GM19025 (cell line): ENCODE data around the gene RUFY4.
"Not testable (repeated sequence)": the region's sequence is repeated elsewhere in the genome, so short reads cannot be mapped to it uniquely, and the experiment has no call there.

Experiments
- ATAC-seq: cut with Tn5 transposase; IDR thresholded peaks from one replicate; pipeline ENCODE4 v1.9.1; 2021; ENCODE audit warnings: mild to moderate bottlenecking, low read depth, moderate library complexity; ENCODE audit not compliant: unreplicated experiment

RUFY4 gene

GRCh38 chr2:218079943-218080913 lies 11.2 kb downstream of the RUFY4 start:
- ATAC-seq: no peak

GRCh38 chr2:218081063-218081462 lies 12.0 kb downstream of the RUFY4 start:
- ATAC-seq: peak; percentile 95

DNA sequence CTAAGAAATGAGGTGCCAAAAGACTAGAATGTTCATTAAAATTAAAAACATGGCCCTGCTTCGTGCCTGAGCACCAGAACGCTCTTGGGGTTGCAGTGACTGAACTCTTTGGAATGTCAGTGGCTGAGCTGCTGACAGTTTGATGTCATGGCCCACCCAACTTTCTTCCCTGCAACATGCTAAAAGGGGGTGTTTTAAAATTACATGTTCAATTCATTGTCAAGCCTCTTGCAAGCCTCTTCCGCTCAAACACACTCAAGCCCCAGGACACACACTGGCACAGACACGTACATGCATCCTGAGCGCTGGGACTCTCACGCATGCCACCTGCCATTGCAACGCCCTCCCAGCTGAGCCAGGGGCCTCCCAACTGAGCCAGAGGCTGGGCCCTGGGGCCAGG lies 12.6 kb downstream of the RUFY4 start:
- no peak for ATAC-seq

- ATAC-seq: no peak
Measured at GRCh38 chr2:218082586-218083351, 13.7 kb downstream of the RUFY4 start.

DNA sequence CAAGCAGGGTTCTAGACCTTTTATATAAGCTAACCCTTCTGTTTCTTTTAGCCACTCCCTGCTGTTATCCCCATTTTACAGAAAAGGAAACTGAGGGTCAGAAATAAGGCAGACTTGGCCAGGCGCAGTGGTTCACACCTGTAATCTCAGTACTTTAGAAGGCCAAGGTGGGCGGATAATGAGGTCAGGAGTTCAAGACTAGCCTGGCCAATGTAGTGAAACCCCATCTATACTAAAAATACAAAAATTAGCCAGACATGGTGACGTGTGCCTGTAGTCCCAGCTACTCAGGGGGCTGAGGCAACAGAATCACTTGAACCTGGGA lies 14.3 kb downstream of the RUFY4 start:
- ATAC-seq: no peak

GRCh38 chr2:218086478-218086877 lies 17.4 kb downstream of the RUFY4 start:
- ATAC-seq: no peak

DNA sequence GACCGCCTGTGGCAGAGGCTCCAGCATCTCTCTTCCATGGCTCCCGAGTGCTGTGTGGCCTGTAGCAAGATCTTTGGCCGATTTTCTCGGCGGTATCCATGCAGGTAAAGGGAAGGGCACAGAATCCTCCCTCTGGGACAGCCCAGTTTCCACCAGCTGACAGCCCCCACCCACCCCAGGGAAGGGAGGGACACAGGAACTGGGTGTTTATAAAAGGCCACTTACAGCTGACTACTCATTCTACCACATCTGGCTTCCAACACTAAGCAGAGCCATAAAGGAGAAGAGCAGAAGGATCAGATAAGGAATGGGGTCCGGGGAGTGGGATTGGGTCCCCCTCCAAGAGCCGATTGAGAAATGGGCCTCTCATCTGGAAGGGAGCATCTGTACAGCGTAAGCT lies 20.2 kb downstream of the RUFY4 start:
- ATAC-seq: no peak

DNA sequence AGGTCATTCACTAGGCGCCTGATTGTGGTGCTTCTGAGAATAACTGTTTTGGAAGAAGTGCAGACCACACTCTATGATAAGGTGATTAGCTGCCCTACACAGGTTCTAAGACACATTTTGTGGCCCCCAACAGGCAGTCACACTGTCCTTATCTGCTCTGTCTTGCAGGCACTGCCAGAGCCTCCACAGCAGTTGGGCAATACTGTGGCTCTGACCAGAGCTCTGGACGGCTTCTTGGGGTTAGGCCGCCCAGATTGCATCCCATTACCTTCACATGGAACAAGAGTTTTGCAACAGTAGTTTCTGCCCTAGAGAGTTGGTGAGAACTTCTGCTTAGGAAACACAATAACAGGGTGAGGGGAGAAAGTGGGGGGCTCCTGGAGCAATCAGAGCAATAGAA lies 22.7 kb downstream of the RUFY4 start:
- ATAC-seq: no peak

DNA sequence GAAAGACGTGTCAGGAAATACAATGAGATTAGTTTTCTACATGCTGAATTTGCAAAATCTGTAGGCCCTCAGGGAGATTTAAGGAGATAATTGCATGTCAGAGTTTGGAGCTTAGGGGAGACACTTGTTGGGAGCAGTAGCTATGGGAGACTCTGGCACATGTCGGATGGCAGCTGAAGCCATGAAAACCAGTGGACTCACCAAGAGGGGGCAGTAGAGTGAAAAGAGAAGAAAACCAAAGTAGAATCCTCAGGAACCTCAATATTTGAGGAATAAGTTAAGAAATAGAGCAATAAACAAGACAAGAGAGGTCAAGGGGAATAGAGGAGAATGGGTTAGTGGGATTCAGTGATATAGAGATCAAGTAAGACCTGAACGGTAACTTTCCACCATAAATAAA lies 24.8 kb downstream of the RUFY4 start:
- no peak for ATAC-seq

DNA sequence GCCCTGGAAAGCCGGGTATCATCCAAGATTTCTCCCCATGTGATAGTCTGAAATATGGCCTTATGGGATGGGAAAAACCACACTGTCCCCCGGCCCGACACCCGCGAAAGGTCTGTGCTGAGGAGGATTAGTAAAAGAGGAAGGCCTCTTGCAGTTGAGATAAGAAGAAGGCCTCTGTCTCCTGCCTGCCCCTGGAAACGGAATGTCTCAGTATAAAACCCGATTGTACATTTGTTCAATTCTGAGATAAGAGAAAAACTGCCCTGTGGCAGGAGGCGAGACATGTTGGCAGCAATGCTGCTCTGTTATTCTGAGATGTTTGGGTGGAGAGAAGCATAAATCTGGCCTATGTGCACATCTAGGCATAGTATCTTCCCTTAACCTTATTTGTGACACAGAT lies 26.8 kb downstream of the RUFY4 start:
- no peak for ATAC-seq

DNA sequence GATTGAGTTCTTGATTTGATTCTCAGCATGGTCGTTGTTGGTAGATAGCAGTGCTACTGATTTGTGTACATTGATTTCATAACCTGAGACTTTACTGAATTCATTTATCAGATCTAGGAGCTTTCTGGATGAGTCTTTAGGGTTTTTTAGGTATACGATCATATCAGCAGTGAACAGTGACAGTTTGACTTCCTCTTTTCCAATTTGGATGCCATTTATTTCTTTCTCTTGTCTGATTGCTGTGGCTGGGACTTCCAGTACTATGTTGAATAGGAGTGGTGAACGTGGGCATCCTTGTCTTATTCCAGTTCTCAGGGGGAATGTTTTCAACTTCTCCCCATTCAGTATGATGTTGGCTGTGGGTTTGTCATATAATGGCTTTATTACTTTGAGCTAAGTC lies 28.9 kb downstream of the RUFY4 start:
- ATAC-seq: no peak

GRCh38 chr2:218108834-218109233 lies 39.8 kb downstream of the RUFY4 start:
- ATAC-seq: not testable (repeated sequence)

GRCh38 chr2:218121789-218122188 lies 52.7 kb downstream of the RUFY4 start:
- ATAC-seq: not testable (repeated sequence)

GRCh38 chr2:218122286-218122685 lies 53.2 kb downstream of the RUFY4 start:
- not testable (repeated sequence) for ATAC-seq

DNA sequence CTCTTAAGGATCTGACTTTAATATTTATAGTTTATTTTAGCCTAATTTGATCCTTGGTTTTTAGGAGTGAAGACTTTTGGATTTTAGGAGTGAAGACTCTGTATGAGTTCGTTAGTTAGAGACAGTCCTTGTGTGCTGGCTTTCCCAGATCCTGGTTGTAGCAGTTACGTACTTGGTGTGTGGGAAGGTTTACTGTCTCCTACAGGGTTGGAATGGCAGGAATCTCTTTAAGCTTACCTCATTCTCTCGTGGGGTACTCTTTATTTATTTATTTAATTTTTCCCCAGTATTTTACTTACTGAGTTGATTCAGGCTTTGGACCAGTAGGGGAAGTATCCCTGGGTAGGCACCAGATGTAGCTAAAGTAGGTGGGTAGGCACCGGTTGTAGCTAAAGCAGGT lies 54.9 kb downstream of the RUFY4 start:
- ATAC-seq: no peak

GRCh38 chr2:218125095-218125494 lies 56.0 kb downstream of the RUFY4 start:
- ATAC-seq: no peak

GRCh38 chr2:218125626-218126080 lies 56.6 kb downstream of the RUFY4 start, which contains the start of gene CXCR2:
Gene CXCR2, plus strand, starts transcription at chr2:218126028. Its CDS starts 8,774 bp downstream, at chr2:218134802.
- ATAC-seq: no peak

DNA sequence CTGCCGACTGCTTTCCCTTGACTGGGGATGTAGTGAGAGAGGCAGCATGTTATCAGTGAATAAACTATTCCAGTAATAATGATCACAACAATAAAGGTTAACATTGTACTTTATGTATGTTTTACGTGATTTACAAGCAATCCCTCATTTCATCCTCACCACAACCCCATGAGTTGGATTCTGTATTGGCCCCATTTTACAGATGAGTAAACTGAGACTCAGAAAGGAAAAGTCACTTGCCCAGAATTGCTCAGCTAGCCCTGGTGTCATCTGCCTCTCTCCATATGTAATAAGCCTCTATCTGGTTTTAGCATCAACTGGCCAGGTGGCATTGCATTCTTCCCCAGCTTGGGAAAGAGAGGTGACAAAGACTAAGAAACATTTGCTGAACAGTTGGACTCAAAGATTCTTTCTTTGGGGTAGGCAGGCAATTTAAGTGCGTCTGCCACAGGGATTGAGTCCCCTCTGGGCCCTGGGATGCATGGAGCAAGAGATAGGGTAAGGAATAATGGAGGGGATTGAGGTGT lies 58.9 kb downstream of the RUFY4 start:
- no peak for ATAC-seq

DNA sequence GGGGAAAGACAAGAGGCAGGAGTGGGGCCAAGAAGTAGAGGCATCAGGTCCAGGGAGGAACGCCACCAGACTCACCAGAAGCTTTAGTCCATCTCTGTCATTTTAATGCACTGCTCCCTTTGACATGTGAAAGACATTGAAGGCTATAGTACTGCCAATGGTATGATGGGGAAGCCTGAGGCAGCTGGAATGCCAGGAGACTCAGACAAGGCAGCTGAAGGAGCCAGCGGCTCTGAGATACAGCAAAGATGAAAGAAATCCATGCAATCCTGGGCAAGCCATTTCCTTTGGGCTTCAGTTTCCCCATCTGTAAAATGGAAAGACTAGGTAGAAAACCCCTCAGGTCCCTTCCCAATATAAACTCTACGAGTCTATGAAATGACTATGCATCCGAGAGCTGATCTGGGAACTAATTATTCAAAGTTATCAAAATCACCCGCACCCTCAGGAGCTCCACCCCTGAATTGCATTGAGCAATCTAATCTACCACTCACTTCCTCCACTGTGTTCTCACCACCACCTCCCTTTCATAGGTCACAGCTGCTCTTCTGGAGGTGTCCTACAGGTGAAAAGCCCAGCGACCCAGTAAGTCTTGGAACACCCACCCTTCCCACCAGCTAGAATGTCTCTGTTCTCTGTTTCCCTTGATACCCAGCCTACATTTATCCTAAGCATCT lies 59.9 kb downstream of the RUFY4 start:
- ATAC-seq: no peak

DNA sequence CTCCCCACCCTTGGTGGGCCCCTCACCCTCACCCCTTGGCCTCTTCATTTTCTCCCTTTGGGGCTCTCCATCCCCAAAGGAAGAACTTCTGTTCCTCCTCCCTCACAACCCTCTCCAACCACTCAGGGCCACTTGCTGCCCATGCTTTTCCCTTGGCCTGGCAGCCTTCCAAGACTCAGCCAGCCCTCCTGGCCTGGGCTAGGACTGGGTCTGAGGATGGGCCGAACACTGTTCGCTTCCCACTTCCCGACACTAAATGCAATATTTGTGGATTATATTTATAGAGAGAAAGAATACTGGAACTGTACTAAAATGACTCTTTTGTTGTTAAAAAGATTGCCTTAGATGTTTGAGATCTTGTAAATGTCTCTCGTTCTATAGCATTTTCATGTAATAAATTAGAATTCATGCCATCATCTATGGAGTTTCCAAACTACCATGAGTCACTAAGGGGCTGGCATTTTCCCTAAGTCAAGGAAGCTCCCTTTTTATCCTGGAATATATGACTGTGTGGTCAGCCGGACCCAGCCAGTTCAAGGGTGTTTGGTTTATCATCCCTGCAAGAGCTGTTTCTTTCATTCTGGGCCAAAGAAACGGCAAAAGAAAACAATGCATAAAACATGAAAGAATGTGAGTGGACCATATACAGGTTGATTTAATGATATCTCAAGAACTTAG lies 60.5 kb downstream of the RUFY4 start:
- ATAC-seq: no peak
